NCI-H2227 treated with DMSO at 0.1 percent for 48 hours (cell line): ENCODE data around the gene ING5.
A peak's percentile ranks its signal among the peaks of the same experiment; 100 is the strongest.

Source experiments
- DNase-seq: peaks from one replicate; lab custom pipeline; 2025; lab: John Stamatoyannopoulos, UW

ING5 gene

GRCh38 chr2:241672243-241673188 is 29.3 kb upstream of the ING5 start:
- DNase-seq: no peak

DNA sequence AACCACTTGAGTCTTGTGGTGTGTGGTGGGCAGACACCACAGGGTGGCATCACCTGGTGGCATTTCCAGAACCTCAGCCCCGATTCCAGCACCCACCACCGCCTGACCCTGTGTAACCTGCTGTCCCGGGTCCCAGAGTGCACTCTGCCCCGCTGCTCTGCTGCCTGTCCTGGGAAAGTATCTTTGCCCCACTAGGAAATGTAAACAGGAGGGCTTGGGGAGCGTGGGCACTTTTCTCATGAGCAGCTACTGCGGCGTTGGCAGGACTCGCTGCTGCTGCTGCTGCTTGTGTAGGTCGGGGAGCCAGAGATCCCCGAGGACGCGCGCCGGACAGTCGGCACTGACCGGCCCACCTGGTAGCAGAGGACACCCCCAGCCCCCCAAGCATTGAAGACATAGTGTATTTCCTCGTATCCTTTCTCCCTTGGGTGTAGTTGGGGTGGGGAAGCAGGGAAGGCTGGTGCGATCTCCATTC is 28.6 kb upstream of the ING5 start:
- DNase-seq: no peak

DNA sequence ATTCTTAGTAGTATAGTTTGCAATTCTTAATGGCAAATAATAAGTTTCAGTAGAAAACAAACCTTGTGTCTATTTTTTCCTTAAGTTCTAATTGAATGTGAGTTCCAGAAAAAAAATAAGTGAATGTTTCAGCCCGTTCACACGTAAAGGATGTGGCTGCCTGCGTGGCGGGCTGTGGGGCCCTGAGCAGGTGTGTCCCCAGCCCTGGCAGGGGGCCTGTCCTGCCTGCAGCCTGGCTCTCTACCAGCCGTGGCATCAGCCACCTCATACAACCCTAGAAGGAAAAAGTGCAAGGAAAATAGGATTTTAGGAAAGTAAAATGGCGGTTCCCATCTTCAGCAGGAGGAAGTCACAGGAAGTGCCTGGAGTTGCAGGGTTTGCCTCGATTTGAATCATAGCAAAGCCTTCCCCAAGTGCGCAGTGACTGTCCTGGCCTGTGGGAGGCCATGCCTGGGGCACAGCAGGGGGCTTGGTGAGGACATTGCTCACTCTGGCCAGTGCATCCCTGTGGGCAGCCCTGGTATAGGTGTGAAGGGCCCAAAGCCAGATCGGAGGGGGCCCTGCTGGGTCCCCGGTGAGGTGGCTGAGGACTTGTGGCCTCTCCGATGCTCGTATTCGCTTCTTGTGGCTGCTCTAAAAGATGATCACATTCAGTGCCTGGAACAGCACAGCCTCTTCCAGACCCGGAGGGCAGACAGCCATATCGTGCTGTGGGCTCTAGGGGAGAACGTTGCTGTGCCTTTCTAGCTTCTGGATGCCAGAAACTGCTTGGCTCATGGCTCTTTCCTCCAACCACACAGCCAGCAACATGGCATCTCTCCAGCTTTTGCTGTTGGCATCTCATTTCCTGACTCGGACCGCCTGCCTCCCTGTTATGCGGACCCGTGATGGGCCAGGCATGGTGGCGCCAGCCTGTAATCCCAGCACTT is 27.8 kb upstream of the ING5 start:
- DNase-seq: no peak

DNA sequence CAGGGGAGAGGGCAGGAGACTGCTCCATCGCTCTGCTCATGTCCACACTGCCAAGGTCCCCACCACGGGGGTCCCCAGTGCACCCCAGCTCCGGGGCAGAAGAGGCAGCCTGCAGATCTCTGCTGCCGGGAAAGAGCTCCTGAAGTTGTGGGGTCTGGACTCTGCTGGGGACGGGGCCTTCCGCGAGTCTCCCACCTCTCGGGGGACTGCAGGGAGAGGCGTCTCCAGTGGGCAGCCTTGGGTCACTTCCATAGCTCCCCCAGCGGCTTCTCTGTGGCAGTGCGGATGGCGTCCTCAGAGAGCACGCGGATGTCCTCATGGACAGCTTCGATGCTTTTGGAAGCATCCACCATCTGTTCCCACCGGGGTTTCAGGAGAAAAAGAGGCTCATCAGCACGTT is 26.0 kb upstream of the ING5 start:
- no peak for DNase-seq

DNA sequence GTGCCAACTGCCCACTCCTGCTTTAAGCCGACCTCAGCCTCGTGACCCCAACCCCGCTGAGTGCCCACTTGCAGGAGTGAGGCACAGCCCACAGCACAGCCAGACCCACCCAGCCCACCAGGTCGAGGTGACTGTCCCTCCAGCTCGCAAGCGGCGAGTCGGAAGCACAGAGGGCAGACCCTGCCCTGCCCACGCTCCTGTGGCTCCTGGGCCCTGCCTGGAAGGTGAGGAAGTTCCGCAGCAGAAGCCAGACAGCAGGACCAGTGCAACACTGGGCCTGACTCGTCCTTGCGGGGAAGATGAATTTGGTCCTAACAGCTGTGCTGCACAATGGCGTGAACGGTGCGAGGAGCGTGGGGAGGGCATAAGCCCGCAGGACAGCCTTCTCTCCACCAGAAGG is 25.2 kb upstream of the ING5 start:
- DNase-seq: no peak

- DNase-seq: no peak
These were observed 24.4 kb upstream of the ING5 start for GRCh38 chr2:241677392-241677791.

- no peak for DNase-seq
These were observed 23.5 kb upstream of the ING5 start for GRCh38 chr2:241678307-241678706.

- DNase-seq: no peak
These were observed 22.9 kb upstream of the ING5 start for GRCh38 chr2:241678784-241679540.

- DNase-seq: no peak
These were observed 21.8 kb upstream of the ING5 start for GRCh38 chr2:241680044-241680443.

- no peak for DNase-seq
These were observed 20.8 kb upstream of the ING5 start for GRCh38 chr2:241680827-241681599.

- DNase-seq: no peak
These were observed 15.6 kb upstream of the ING5 start for GRCh38 chr2:241686324-241686649.

DNA sequence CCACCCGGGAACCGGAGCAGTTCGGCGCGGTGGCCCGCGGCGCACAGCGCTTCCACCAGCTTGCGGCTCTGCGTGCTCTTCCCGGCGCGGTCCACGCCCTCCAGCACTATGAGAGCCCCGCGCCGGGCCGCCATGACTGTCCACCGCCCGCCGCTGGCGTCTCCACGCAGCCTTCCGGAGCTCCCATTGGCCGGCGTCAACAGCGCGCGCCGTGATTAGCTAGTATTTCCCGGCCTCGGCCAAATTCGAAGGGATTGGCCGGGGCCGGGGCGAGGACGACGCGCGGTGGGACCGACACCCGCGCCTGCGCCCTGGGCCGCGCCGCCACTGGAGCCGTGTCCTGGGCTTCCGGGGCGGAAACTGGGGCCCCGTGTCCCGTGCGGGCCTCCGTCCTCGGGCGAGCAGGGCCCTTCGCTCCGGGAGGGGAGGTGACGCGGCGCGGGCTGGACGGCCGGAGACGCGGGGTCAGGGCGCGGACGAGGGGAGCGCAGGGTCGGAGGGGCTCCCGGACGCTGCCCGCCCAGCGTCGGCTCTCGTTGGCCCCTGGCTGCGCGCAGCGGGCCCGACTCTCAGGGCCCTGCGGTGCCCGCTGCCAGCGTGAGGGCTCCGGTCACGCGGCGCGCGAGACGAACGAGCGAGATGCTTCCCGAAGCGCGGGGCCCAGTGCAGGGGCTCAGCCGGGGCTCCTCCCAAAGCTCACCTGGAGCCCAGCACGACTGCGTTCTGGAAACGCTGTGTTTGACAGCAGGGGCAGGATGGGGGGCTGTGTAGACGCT is 15.0 kb upstream of the ING5 start, which contains the start of gene DTYMK:
DTYMK (minus strand) TSS at position 166 of the 776 bp plus-strand sequence; CDS start at position 134, 32 bp downstream.
- peak; percentile 97 for DNase-seq

- DNase-seq: no peak
These were observed 12.5 kb upstream of the ING5 start for GRCh38 chr2:241689306-241689705.

DNA sequence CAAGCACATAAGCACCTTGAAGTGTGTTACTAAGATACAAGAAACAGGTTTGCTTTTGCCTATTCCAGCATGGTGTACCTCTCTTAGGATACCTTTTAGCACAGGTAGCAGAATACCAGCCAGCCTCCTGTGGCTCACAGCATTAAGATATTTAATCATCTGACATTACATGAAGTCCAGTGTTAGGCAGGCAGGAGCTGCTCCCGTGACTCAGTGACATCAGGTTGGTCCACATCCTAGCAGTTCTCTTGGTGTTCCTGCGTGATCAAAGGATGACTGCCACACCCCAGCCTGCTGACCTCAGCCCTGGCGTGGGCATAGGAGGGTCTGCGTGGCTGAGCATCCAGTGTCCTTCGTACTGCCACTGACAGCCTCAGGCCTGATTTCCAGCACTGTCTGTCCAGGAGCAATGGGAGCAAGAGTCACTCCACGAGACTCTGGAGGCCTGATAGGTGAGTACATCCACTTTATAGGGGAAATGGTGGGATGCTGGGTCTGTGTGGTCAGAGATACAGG is 11.6 kb upstream of the ING5 start:
- DNase-seq: no peak

- no peak for DNase-seq
These were observed 9.4 kb upstream of the ING5 start for GRCh38 chr2:241692448-241692847.

DNA sequence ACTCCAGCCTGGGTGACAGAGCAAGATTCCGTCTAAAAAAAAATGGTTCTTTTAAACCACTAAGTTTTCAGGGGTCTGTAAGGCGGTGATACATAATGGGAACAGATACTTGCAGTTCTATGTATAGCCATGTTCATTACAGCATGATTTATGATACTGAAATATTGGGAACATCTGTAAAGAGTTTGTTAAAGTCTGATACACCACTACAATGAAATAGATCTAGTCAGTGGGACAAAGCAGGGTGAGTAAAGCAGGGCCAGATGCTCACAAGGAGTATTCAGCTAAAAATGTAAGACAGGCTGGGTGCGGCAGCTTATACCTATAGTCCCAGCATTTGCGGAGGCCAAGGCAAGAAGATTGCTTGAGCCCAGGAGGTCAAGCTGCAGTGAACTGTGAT is 6.2 kb upstream of the ING5 start:
- no peak for DNase-seq

GRCh38 chr2:241701149-241701398 is 765 bp upstream of the ING5 start:
- peak; percentile 83 for DNase-seq

GRCh38 chr2:241702155-241703031 is 554 bp downstream of the ING5 start:
- DNase-seq: peak; percentile 69

DNA sequence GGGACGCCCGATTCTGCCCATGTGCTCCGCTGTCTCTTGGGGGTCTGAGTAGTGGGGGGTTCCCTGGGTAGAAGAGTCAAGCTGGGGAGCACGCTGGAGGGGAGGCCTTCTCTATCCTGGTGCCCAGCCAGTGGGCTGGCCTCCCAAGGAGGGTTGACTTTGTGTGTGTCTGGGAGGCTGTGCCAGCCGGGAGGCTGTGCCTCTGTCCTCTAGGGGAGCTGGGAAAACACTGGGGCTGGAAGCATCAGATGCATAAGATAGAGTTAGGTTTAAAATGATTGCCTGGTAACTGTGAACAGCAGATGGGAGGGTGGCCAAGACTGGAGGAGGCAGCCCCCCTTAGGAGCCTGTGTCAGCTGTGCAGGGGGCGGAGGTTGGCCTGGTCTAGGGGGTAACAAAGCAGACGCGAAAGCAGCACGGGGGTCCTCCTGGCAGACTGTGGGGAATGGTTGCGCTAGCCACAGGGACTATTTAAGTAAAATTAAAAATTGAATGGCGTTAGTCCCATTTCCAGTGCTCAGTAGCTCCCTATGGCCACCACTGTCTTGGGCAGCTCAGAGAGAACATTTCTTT is 1.3 kb downstream of the ING5 start:
- peak; percentile 21 for DNase-seq
